HG03521 (cell line): ENCODE data around the gene STX18.
A peak's percentile ranks its signal among the peaks of the same experiment; 100 is the strongest.
"Not testable (repeated sequence)": the region's sequence is repeated elsewhere in the genome, so short reads cannot be mapped to it uniquely, and the experiment has no call there.

ENCODE experiments used
- ATAC-seq: cut with Tn5 transposase; IDR thresholded peaks from one replicate; pipeline ENCODE4 v1.9.1; 2021; ENCODE audit warnings: mild to moderate bottlenecking, moderate library complexity; ENCODE audit not compliant: unreplicated experiment

Gene STX18

GRCh38 chr4:4512282-4512681, 29.6 kb downstream of the STX18 start:
- ATAC-seq, result no peak

- ATAC-seq, result not testable (repeated sequence)
These were observed 31.2 kb downstream of the STX18 start for GRCh38 chr4:4510641-4511040.

GRCh38 chr4:4509521-4509920, 32.3 kb downstream of the STX18 start:
- no peak for ATAC-seq

- ATAC-seq, result peak; percentile 40
These were observed 33.9 kb downstream of the STX18 start for GRCh38 chr4:4507923-4508322.

- ATAC-seq, result no peak
These were observed 34.4 kb downstream of the STX18 start for GRCh38 chr4:4507403-4507802.

- no peak for ATAC-seq
These were observed 34.9 kb downstream of the STX18 start for GRCh38 chr4:4506961-4507360.

GRCh38 chr4:4505211-4505610, 36.6 kb downstream of the STX18 start:
- not testable (repeated sequence) for ATAC-seq

GRCh38 chr4:4504783-4505182, 37.1 kb downstream of the STX18 start:
- no peak for ATAC-seq

GRCh38 chr4:4502694-4503311, 39.0 kb downstream of the STX18 start:
- peak; percentile 50 for ATAC-seq

GRCh38 chr4:4501679-4502078, 40.2 kb downstream of the STX18 start:
- no peak for ATAC-seq

- ATAC-seq, result no peak
These were observed 42.3 kb downstream of the STX18 start for GRCh38 chr4:4499438-4500123.

- no peak for ATAC-seq
These were observed 45.1 kb downstream of the STX18 start for GRCh38 chr4:4496592-4497372.

GRCh38 chr4:4494882-4495281, 47.0 kb downstream of the STX18 start:
- ATAC-seq, result no peak

GRCh38 chr4:4492161-4492847, 49.5 kb downstream of the STX18 start:
- ATAC-seq, result no peak

GRCh38 chr4:4491396-4491893, 50.4 kb downstream of the STX18 start:
- ATAC-seq, result no peak

GRCh38 chr4:4490816-4491215, 51.0 kb downstream of the STX18 start:
- no peak for ATAC-seq

GRCh38 chr4:4490041-4490440, 51.8 kb downstream of the STX18 start:
- ATAC-seq, result no peak

- ATAC-seq, result peak; percentile 80
These were observed 53.1 kb downstream of the STX18 start for GRCh38 chr4:4488405-4489404.

GRCh38 chr4:4486969-4487368, 54.9 kb downstream of the STX18 start:
- ATAC-seq, result no peak

GRCh38 chr4:4485806-4486205, 56.0 kb downstream of the STX18 start:
- no peak for ATAC-seq
